ENCODE results near the gene RYR2.

RYR2 gene

DNA sequence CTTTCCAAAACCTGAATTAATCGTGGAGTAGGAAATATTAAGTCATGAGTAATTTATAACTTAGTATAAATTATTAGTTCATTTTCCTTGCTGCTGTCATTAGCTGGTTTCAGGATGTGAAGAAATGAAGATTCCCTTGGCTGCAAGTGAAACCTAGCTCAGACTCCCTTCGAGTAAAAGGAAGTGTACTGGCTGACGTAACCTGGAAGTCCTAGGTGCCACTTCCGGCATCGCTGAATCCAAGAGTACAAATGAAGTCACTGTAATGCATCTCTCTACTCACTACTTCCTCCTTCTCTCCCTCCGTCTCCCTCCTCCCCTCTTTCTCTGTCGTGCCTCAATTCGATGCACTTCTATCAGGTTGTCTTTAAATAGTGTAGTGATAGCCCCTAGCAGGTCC is 820.0 kb downstream of the RYR2 start:
- no peak for DNase-seq (ENCODE audit: extremely low spot score)
- TF ChIP-seq, protein P1, sequence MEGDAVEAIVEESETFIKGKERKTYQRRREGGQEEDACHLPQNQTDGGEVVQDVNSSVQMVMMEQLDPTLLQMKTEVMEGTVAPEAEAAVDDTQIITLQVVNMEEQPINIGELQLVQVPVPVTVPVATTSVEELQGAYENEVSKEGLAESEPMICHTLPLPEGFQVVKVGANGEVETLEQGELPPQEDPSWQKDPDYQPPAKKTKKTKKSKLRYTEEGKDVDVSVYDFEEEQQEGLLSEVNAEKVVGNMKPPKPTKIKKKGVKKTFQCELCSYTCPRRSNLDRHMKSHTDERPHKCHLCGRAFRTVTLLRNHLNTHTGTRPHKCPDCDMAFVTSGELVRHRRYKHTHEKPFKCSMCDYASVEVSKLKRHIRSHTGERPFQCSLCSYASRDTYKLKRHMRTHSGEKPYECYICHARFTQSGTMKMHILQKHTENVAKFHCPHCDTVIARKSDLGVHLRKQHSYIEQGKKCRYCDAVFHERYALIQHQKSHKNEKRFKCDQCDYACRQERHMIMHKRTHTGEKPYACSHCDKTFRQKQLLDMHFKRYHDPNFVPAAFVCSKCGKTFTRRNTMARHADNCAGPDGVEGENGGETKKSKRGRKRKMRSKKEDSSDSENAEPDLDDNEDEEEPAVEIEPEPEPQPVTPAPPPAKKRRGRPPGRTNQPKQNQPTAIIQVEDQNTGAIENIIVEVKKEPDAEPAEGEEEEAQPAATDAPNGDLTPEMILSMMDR (IDR thresholded peaks at IDR 0.05; ENCODE audit: control extremely low read depth, extremely low read depth, low read depth, missing control alignments), result no peak
- POLR2A ChIA-PET, result no interaction called here
- CTCF ChIA-PET, result interaction anchor here (1.3 to 3.8 kb wide), 4 partner anchors 8 to 54 kb away, joined by 3 to 49 read pairs (median 9); no protein-coding TSS in a partner anchor

DNA sequence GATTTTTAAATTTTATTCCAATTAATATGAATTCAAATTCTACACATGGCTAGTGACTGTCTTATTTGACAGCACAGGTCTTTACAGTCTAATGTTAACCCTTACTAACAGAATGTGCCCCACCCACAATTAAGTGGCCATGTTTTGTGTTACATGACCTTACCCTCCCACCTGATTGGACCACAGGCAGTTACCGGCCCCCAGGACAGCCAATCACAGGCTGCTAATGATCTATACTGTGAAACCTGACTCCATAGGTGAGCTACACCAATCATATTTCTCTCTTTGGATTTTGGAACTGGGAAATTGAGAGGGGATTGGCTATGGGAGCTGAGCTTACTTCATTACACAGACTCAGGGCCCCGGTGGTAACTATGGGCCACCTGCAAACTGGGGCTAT is 821.2 kb downstream of the RYR2 start:
- no peak for DNase-seq (ENCODE audit: extremely low spot score)
- ChIA-PET POLR2A (no interaction called here), CTCF (interaction anchor here (0.9 to 3.8 kb wide), 9 partner anchors 8 to 512 kb away, joined by 3 to 49 read pairs (median 4); no protein-coding TSS in a partner anchor)
- TF ChIP-seq, protein P1 (IDR thresholded peaks at IDR 0.05; ENCODE audit: control extremely low read depth, extremely low read depth, low read depth, missing control alignments), result no peak

DNA sequence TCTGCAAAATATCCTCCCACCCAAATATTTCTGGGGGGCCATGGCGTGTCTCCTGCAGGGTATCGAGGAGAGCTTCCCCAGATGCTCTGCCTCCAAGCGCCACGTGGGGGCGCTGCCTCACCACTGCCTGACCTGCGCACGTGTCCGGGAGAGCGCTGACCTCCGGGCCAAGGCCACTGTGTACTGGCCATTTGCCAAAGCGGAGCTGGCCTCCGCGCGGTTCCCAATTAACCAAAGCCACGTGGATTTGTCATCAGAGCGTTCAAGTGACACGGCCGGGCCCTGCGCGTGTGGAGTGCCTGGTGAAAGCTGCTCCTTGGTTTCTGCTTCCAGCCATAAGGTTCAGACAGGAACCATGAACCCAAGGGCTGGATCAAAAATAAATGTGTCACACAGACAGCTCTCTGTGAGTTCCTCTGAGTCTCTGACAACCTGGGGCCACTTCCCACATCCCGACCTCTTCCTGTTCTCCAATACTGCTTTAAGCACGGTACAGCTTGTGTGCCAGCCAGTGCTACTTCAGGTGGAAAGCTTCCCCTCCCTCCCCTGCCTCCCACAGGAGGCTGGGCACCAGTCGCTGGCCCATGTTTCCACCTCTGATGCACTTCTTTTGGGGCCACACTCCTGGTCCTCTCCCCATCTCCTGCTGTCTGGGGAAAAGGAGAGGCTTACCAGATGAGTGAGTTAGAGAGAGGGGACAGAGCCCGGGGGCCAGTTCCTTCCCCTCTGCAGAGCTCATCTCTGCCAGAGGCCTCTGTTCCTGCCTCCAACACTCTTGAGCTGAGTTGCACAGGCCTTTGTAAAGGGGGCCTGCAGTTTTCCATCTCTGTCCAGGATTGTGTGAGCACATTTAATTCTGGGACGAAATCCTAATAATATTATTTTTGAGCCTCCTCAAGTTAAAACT is 822.6 kb downstream of the RYR2 start:
- peak; percentile 45 for DNase-seq (ENCODE audit: extremely low spot score)
- TF ChIP-seq, protein P1 (IDR thresholded peaks at IDR 0.05; ENCODE audit: control extremely low read depth, extremely low read depth, low read depth, missing control alignments), result peak; percentile 79
- ChIA-PET CTCF (interaction anchor here (0.6 to 3.8 kb wide), 24 partner anchors 10 to 1120 kb away, joined by 3 to 49 read pairs (median 3); no protein-coding TSS in a partner anchor), POLR2A (no interaction called here)

GRCh38 chr1:237867380-237867888 is 825.5 kb downstream of the RYR2 start:
- POLR2A ChIA-PET, result no interaction called here
- TF ChIP-seq, protein P1 (IDR thresholded peaks at IDR 0.05; ENCODE audit: control extremely low read depth, extremely low read depth, low read depth, missing control alignments), result no peak
- CTCF ChIA-PET, result interaction anchor here (0.9 to 1.4 kb wide), 3 partner anchors 8 to 305 kb away, joined by 3 read pairs; no protein-coding TSS in a partner anchor
- DNase-seq (ENCODE audit: extremely low spot score), result no peak

DNA sequence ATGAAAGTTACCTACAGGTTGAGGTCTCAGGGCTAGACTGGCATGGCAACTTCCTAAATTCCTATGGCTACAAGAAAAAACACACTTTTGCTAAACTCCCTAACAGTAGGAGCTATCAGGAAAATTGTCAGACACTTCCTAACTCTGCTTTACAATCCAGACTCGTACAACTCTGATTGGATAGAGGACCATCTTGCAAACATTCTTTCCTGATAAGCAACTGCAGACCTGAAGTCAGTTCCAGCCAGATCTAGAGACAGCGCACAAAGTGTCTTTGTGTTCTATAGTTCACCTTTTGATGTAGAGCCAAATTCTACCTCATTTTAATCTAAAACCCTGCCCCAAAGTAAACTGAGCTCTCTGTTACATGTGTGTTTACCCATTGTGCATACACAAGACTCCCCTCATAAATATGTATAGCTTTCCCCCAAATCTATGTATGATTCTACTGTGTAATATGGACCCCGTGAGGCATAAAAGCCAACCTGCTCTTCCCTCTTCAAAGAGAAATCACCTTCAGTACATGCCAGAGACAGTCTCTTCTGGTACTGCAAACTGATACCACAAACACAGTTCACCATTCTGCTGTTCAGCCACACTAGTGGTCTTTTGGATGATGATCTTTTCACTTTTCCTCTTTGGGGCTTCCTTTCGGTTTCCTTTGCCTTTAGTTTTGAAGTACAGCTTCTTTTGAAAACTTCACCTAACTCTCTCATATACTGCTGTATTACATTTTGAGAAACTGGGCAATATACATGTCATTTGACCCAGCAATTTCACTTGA is 827.0 kb downstream of the RYR2 start:
- TF ChIP-seq, protein P1 (IDR thresholded peaks at IDR 0.05; ENCODE audit: control extremely low read depth, extremely low read depth, low read depth, missing control alignments), result no peak
- DNase-seq (ENCODE audit: extremely low spot score), result no peak
- POLR2A ChIA-PET, result no interaction called here
- CTCF ChIA-PET, result interaction anchor here (1.0 to 1.3 kb wide), 3 partner anchors 9 to 15 kb away, joined by 3 to 5 read pairs (median 3); no protein-coding TSS in a partner anchor

All from GM10248 (cell line).